Transverse colon (tissue), 4 donors: Measurements from ENCODE around the gene STIM1. TPM values are rescaled to one million over a fixed set of nuclear protein-coding genes. Genes with fewer than 3 reads are reported as not detected.

ENCODE experiments used
- DNase-seq: peaks from one replicate; pipeline ENCODE4 v3.0.0-alpha.2; 2019
- H3K27ac ChIP-seq, 4 donors: fragments of 200-600 bp; sonication (generic); 2 replicates each; pipeline ENCODE4 v1.5.1; 2016 to 2018; ENCODE audit warnings: inconsistent platforms in 4 of 4
- H3K27me3 ChIP-seq: fragments of 200-600 bp; sonication (generic); 2 replicates; pipeline ENCODE4 v1.5.1; 2017; ENCODE audit warnings: inconsistent platforms
- H3K36me3 ChIP-seq, 4 donors: fragments of 200-600 bp; sonication (generic); 2 replicates each; pipeline ENCODE4 v1.5.1; 2017 to 2019; ENCODE audit warnings: inconsistent platforms in 4 of 4
- H3K4me1 ChIP-seq, 4 donors: fragments of 200-600 bp; sonication (generic); 2 replicates each; pipeline ENCODE4 v1.5.1; 2017 to 2020; ENCODE audit warnings: inconsistent platforms in 4 of 4
- H3K4me3 ChIP-seq, 4 donors: fragments of 200-600 bp; sonication (generic); 1 replicate in 1 of 4; 2 replicates in 3 of 4; pipeline versions ENCODE4 v1.5.1 to v1.6.1; 2017 to 2019; ENCODE audit warnings: inconsistent platforms in 4 of 4
- H3K9me3 ChIP-seq, 2 donors: fragments of 200-600 bp; sonication (generic); 2 replicates each; pipeline ENCODE4 v1.5.1; 2017 to 2019; ENCODE audit warnings: inconsistent platforms in 2 of 2
- EP300 ChIP-seq: sonication (generic); formaldehyde crosslinking; IDR thresholded peaks from one replicate; pipeline ENCODE4 v1.6.1; 2017; ENCODE audit warnings: antibody characterized with exemption, low read depth
- POLR2A ChIP-seq: fragments of 450-650 bp; IDR thresholded peaks from one replicate; pipeline ENCODE4 v1.6.1; 2016; ENCODE audit warnings: antibody characterized with exemption, mild to moderate bottlenecking, moderate library complexity
- POLR2AphosphoS5 ChIP-seq, 3 donors: sonication (generic); formaldehyde crosslinking; IDR thresholded peaks; one replicate each; pipeline ENCODE4 v1.6.1; 2016; ENCODE audit warnings: antibody characterized with exemption in 3 of 3
- WGBS, 2 donors: methylation state at CpG; one replicate each; pipeline ENCODE4 v1.1.5; 2018; ENCODE audit warnings: low coverage in 1 of 2; 5-methylcytosine and 5-hydroxymethylcytosine counted together
- in situ Hi-C, 4 donors: fragments of 200-750 bp; cut with MboI; loops; one replicate each; pipeline versions ENCODE4 v1.15.0 to v1.15.1; 2017; ENCODE audit warnings: low sequenced_read_pairs in 3 of 4, low pct_ligation_motif_present in 1 of 4, low pct_unique_long_range_greater_than_20kb in 1 of 4
- intact Hi-C: fragments of 100-400 bp; cut with DNase I; formaldehyde crosslinking; loops from one replicate; pipeline ENCODE4 v1.15.1; 2023; ENCODE audit warnings: low total_unique reads
- small RNA-seq, 4 donors: library from RNA; depleted of rRNA; stranded (forward); fragments of <200 nt; gene quantifications; one replicate each; pipeline ENCODE3, GENCODE V24; 2016
- total RNA-seq, 4 donors: library from RNA; depleted of rRNA; stranded (reverse); fragments of >200 nt; gene quantifications; one replicate each; pipeline ENCODE4 v1.1.0, GENCODE V29; 2016
- TF ChIP-seq, protein P1 (sequence below), 5 experiments: fragments of 200-600 bp in 3 of 5; fragments of 450-650 bp in 2 of 5; sonication (generic) in 3 of 5; IDR thresholded peaks; 1 replicate in 2 of 5; 2 replicates in 3 of 5; pipeline ENCODE4 v1.5.1; 2016 to 2017; ENCODE audit warnings: antibody characterized with exemption in 5 of 5, inconsistent platforms in 3 of 5, mild to moderate bottlenecking in 2 of 5, moderate library complexity in 1 of 5

STIM1 gene
- total RNA-seq, 4 donors from 2014 or later, result 41.2 to 79.3 (median 48.0) TPM

GRCh38 chr11:4134806-4135205, 279.3 kb downstream of the STIM1 start:
- no peak for TF ChIP-seq POLR2AphosphoS5 (IDR thresholded peaks at IDR 0.05)
- TF ChIP-seq EP300, result no peak
- TF ChIP-seq, protein P1, sequence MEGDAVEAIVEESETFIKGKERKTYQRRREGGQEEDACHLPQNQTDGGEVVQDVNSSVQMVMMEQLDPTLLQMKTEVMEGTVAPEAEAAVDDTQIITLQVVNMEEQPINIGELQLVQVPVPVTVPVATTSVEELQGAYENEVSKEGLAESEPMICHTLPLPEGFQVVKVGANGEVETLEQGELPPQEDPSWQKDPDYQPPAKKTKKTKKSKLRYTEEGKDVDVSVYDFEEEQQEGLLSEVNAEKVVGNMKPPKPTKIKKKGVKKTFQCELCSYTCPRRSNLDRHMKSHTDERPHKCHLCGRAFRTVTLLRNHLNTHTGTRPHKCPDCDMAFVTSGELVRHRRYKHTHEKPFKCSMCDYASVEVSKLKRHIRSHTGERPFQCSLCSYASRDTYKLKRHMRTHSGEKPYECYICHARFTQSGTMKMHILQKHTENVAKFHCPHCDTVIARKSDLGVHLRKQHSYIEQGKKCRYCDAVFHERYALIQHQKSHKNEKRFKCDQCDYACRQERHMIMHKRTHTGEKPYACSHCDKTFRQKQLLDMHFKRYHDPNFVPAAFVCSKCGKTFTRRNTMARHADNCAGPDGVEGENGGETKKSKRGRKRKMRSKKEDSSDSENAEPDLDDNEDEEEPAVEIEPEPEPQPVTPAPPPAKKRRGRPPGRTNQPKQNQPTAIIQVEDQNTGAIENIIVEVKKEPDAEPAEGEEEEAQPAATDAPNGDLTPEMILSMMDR (IDR thresholded peaks at IDR 0.05), result no peak
- TF ChIP-seq POLR2A, result no peak
- Histone ChIP-seq H3K4me1 (no peaks in the 10 kb centered on the region), H3K27ac (no peak overlapping the region), H3K9me3 (peaks cover 0 to under 1% of the 10 kb centered on the region in 2 donors), H3K4me3 (no peak overlapping the region), H3K27me3 (no peaks in the 10 kb centered on the region), H3K36me3 (peaks cover 0 to 34% (median 12%) of the 10 kb centered on the region in 4 donors)
- intact Hi-C loops (no loop called here), in situ Hi-C loops (no loop called here)
- no peak for DNase-seq

DNA sequence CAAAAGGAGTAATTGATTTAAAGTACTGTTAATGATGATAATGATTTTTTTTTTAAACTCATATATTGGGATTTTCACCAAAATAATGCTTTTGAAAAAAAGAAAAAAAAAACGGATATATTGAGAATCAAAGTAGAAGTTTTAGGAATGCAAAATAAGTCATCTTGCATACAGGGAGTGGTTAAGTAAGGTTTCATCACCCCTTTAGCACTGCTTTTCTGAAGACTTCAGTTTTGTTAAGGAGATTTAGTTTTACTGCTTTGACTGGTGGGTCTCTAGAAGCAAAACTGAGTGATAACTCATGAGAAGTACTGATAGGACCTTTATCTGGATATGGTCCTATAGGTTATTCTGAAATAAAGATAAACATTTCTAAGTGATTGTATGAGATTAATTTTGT, 283.0 kb downstream of the STIM1 start:
- no peak overlapping the region for H3K27ac ChIP-seq
- TF ChIP-seq, protein P1 (IDR thresholded peaks at IDR 0.05), result no peak
- TF ChIP-seq POLR2AphosphoS5 (IDR thresholded peaks at IDR 0.05) (no peak), EP300 (no peak), POLR2A (no peak)
- peaks cover 0 to 30% (median 12%) of the 10 kb centered on the region in 4 donors for H3K36me3 ChIP-seq
- DNase-seq, result no peak
- in situ Hi-C loops (no loop called here), intact Hi-C loops (no loop called here)
- 83 to 89% methylated on average over 1 of the region's 1 CpG for WGBS, 2 donors
- peaks cover 4 to 7% of the 10 kb centered on the region in 2 donors for H3K9me3 ChIP-seq
- no peaks in the 10 kb centered on the region for H3K27me3 ChIP-seq
- H3K4me3 ChIP-seq, result no peak overlapping the region
- H3K4me1 ChIP-seq, result no peaks in the 10 kb centered on the region

DNA sequence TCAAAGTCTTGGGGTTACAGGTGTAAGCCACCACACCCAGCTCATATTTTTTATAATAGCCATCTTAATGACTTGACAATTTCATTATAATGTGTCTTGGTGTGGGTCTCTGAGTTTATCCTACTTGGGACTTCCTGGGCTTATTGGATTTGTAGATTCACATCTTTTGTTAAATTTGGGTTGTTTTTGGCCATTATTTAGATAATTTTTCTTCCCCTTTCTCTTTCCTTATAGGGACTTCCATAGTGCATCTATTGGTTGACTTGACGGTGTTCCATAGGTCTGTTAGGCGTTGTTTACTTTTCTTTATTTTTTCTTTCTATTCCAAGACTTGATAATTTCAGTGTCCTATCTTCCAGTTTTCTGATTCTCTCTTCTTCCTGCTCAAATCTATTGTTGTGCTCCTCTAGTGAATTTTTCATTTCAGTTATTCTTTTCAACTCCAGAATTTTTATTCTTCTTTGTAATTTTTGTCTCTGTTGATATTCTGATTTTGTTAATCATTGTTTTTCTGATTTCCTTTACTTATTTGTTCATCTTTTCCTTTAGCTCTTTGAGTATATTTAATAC, 284.7 kb downstream of the STIM1 start:
- Histone ChIP-seq H3K4me3 (no peak overlapping the region), H3K27ac (no peak overlapping the region), H3K27me3 (no peaks in the 10 kb centered on the region), H3K36me3 (peaks cover 0 to 30% (median 8%) of the 10 kb centered on the region in 4 donors), H3K9me3 (peaks cover 4 to 7% of the 10 kb centered on the region in 2 donors), H3K4me1 (no peaks in the 10 kb centered on the region)
- intact Hi-C loops (no loop called here), in situ Hi-C loops (no loop called here)
- no peak for TF ChIP-seq EP300
- TF ChIP-seq POLR2AphosphoS5 (IDR thresholded peaks at IDR 0.05), result no peak
- TF ChIP-seq, protein P1 (IDR thresholded peaks at IDR 0.05), result no peak
- no peak for TF ChIP-seq POLR2A
- 95 to 100% methylated on average over 2 of the region's 2 CpGs for WGBS, 2 donors
- no peak for DNase-seq

Small RNAs within 50 kb of the gene (small RNA-seq; reads per million reads assigned to genes)
- 0 reads per million in 4 donors for gene AC087441.2
- 0 reads per million in 4 donors for gene RF00409
- 0 reads per million in 4 donors for gene RPS29P20

Other genes with a start within 250 kb of the STIM1 start
- under 1 TPM in 1 of 4 donors, not detected in 3; 0.64 TPM for gene ART5, start 213.7 kb upstream of the STIM1 start, total RNA-seq
- gene ART1, start 210.5 kb upstream of the STIM1 start, total RNA-seq, result 1 to 10 TPM in 2 of 4 donors, not detected in 2; 3.3 to 3.7 TPM
- gene CHRNA10, start 184.3 kb upstream of the STIM1 start, total RNA-seq, result 1 to 10 TPM in 3 of 4 donors, not detected in 1; 1.2 to 5.2 (median 1.3) TPM
- 100 to 1,000 TPM in 1 of 4 donors, 10 to 100 TPM in 3; 37.0 to 103 (median 72.4) TPM for gene NUP98, start 58.1 kb upstream of the STIM1 start, total RNA-seq
- gene PGAP2, start 47.1 kb upstream of the STIM1 start, total RNA-seq, result 10 to 100 TPM in 3 of 4 donors, 1 to 10 TPM in 1; 8.2 to 41.1 (median 37.9) TPM
- gene RHOG, start 14.7 kb upstream of the STIM1 start, total RNA-seq, result 100 to 1,000 TPM in 1 of 4 donors, 10 to 100 TPM in 3; 21.7 to 146 (median 80.6) TPM
- gene RRM1, start 239.1 kb downstream of the STIM1 start, total RNA-seq, result 10 to 100 TPM; 13.8 to 23.8 (median 16.8) TPM